Smooth muscle cell of trachea (primary cell): Measurements from ENCODE around the gene APRT. TPM values are rescaled to one million over a fixed set of nuclear protein-coding genes. Genes with fewer than 3 reads are reported as not detected.

Experiments used
- total RNA-seq: library from RNA; depleted of rRNA; stranded (reverse); fragments of >200 nt; gene quantifications from 2 replicates; pipeline ENCODE4 v1.2.1, GENCODE V29; 2014

APRT gene, protein sequence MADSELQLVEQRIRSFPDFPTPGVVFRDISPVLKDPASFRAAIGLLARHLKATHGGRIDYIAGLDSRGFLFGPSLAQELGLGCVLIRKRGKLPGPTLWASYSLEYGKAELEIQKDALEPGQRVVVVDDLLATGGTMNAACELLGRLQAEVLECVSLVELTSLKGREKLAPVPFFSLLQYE
- 90.6 and 121 TPM in 2 replicates for total RNA-seq

DNA sequence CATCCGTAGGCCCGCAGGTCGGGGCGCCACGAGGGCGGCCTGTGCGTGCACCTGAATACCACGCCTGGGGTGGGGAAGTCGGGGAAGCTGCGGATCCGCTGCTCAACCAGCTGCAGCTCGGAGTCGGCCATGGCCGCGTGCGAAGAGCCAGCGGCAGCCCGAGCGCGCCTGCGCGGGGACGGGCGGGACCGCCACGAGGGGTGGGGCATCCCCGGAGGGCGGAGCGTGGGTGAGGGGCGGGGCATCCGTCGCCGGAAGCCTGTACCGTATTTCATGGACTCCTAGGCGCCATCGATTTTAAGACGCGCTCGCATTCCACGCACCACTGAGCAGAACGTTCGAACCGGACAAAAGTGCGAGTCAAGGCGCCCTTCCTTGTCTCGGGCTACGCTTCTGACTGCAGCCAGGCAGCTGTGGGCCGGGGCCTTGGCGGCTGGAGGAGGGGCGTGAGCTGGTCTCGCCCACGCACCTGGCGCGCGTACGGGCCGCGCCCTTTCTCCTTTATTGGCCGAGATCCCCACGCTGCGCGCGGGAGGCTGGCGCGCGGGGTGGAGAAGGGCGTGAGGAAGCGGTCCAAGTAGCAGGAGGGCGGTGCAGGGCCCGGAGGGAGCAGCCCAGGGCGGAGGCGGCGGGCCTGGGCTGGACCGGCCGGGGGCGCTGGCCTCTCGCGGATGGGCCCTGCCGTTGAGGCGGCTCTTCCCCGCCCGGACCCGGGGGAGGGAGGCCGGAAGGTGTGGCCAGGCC lies at the start of gene APRT:
TSS of gene APRT (minus strand) at position 160 of the 744 bp plus-strand sequence. CDS start at position 131, 29 bp downstream.

DNA sequence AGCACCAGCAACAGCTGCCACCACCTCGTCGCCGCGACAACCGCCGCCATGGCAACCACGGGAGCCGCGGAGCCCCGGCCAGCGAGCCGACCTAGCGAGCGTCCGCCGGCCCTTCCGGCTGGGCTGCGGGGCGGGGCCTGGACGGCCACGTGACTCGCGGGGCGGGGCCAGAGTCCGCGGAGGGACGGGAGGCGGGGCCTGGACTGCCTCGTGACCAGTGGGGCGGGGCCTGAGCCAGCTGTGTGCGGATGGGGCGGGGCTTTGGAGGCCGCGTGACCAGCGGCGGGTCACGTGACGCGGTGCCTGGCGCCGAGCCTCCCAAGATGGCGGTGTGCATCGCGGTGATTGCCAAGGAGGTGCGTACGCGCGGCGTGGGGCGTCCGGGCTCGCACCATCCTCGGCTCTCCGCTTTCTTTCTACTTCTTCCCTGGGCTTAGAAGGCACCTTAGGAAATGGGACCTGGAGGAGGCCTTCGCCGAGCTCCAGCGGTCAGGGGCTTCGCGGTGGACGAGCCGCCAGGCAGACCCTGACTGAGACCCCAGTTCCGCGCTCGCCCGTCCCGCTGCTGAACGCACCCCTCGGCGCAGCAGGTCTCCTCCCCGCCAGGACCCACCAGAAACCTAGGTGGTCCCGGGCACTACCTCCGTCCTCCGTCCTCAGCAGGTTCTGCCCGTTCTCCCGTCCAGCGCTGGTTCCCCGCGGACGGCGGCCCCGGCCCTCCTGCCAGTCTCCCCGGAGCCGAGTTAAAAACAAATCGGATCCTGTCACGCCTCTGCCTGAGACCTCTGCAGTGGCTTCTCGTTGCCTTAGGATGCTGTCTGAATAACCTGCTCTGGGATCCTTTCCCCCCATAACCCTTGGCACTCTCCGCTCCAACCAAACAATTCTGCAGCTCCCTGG lies 45.4 kb upstream of the APRT start, which contains the start of the genes GALNS and TRAPPC2L:
TSS of gene GALNS (minus strand) at position 120 of the 900 bp plus-strand sequence. CDS start at position 50, 70 bp downstream.
TSS of gene TRAPPC2L (plus strand) at position 300 of the 900 bp plus-strand sequence. CDS start at position 324, 24 bp downstream.

DNA sequence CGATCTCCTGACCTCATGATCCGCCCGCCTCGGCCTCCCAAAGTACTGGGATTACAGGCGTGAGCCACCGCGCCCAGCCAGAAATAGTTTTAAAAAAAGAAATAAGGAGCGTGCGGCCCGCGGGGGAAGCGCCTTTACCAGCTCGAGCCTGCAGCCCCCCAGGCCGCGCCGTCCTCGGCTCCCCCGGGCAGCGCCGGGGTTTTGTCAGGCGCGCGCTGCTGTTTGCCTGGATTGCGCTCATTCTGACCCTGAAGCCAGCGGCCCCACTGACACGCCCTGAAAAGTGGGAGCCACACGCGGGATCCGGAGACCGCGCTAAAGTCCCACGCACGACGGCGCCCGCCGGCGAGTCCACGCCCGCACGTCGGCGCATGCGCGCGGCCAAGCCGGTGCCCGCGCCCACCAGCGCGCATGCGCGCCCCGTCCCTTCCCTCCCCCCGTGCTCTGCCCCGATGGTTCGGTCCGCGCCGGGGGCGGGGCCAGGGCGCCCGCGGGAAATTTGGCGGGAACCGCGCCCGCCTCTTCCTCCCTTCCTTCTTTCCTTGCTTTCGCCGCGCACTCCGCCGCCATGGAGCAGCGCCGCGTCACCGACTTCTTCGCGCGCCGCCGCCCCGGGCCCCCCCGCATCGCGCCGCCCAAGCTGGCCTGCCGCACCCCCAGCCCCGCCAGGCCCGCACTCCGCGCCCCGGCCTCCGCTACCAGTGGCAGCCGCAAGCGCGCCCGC lies 8.3 kb downstream of the APRT start, which contains the start of gene CDT1:
TSS of gene CDT1 (plus strand) at position 526 of the 724 bp plus-strand sequence. CDS start at position 569, 43 bp downstream.

DNA sequence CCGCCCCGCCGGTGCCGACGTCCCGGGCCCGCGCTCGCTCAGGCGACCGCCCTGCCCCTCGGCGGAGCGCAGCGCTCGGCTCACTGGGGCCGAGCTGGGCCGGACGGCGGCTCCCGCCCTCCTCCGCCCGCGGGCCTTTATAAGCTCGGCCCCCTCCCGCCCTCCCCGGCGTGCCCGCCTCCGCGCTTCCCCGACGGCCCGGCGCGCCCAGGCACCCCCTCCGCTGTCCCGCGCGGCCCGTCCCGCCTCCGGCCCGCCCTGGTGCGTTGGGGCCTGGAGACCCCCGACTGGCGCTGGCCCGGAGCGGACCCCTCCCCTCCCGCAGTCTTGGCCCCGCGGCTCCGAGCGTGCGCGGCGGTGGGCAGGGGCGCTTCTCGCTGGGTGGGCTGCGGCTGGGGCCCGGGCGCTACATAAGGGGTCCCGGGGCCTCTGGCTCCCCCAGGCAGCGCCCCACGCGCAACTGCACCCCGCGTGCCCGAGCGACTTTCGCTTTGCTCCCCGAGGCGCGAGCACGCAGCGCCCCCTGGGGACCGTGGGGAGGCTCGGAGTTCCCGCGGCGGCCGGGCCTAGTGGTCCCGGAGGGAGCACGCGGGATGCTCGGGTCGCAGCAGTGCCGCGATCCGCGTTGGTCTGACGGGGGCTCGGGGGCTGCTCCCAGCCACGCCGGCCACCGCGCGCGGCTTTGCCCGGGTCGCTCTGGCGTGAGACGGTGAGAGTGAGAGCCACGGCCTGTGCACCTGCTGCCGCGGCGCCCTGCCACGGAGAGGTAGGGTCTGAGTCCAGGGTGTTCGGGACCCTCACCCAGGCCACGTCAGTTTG lies 26.4 kb downstream of the APRT start, which contains the start of gene PIEZO1:
TSS of gene PIEZO1 (minus strand) at position 115 of the 819 bp plus-strand sequence. CDS start 256 bp downstream, outside the sequence.

Other genes starting within 250 kb of the APRT start
- gene ZC3H18, start 241.5 kb downstream of the APRT start, total RNA-seq, result 13.1 and 13.2 TPM in 2 replicates
- not detected in 2 replicates for gene IL17C, start 173.4 kb downstream of the APRT start, total RNA-seq
- gene CYBA, start 160.9 kb downstream of the APRT start, total RNA-seq, result 206 and 327 TPM in 2 replicates
- 68.3 and 118 TPM in 2 replicates for gene MVD, start 148.8 kb downstream of the APRT start, total RNA-seq
- 0.33 TPM in 1 of 2 replicates, not detected in the other for gene SNAI3, start 125.4 kb downstream of the APRT start, total RNA-seq
- 7.3 and 18.4 TPM in 2 replicates for gene RNF166, start 105.5 kb downstream of the APRT start, total RNA-seq
- gene CTU2, start 105.4 kb downstream of the APRT start, total RNA-seq, result 11.5 and 16.7 TPM in 2 replicates
- 215 and 304 TPM in 2 replicates for gene PIEZO1, start 26.7 kb downstream of the APRT start, total RNA-seq
- 3.3 and 10.9 TPM in 2 replicates for gene CDT1, start 8.1 kb downstream of the APRT start, total RNA-seq
- gene GALNS, start 45.0 kb upstream of the APRT start, total RNA-seq, result 34.9 and 57.7 TPM in 2 replicates
- 49.8 and 62.8 TPM in 2 replicates for gene TRAPPC2L, start 45.2 kb upstream of the APRT start, total RNA-seq
- gene PABPN1L, start 54.7 kb upstream of the APRT start, total RNA-seq, result not detected in 2 replicates
- gene CBFA2T3, start 165.3 kb upstream of the APRT start, total RNA-seq, result 0.17 TPM in 1 of 2 replicates, not detected in the other